ENCODE results near the gene TNRC6B. TPM values are rescaled to one million over a fixed set of nuclear protein-coding genes. Genes with fewer than 3 reads are reported as not detected.

The TNRC6B gene
- total RNA-seq, 1 donor from 2014 or later = 80.1 TPM

- Mint-ChIP-seq H3K9me3 (no peaks in the 10 kb centered on the region), H3K36me3 (peaks cover 4% of the 10 kb centered on the region), H3K4me1 (peaks cover 28% of the 10 kb centered on the region), H3K4me3 (no peak overlapping the region), H3K27me3 (ENCODE audit: low read depth) (no peaks in the 10 kb centered on the region), H3K27ac (no peak overlapping the region)
- no peak for DNase-seq (ENCODE audit: low spot score in 2 of 2, unreplicated experiment in 2 of 2)
- no peak for TF ChIP-seq CTCF (IDR thresholded peaks at IDR 0.05; ENCODE audit: unreplicated experiment)
These were observed 207.5 kb downstream of the TNRC6B start for GRCh38 chr22:40385036-40385782.

Other genes starting within 250 kb of the TNRC6B start
- gene TMA7B, start 217.5 kb upstream of the TNRC6B start, total RNA-seq = not detected in 3 replicates
- 6.5 to 8.0 TPM (median 7.2 TPM) in 3 replicates for gene FAM83F, start 183.0 kb upstream of the TNRC6B start, total RNA-seq
- 73.4 to 77.8 TPM (median 77.7 TPM) in 3 replicates for gene ADSL, start 168.6 kb downstream of the TNRC6B start, total RNA-seq
- 93.4 to 101 TPM (median 100 TPM) in 3 replicates for gene SGSM3, start 192.7 kb downstream of the TNRC6B start, total RNA-seq